GM21576 (cell line): ENCODE results near the gene GRID2.

ENCODE experiments used
- ATAC-seq: cut with Tn5 transposase; IDR thresholded peaks from one replicate; pipeline ENCODE4 v1.9.1; 2021; ENCODE audit warnings: mild to moderate bottlenecking, moderate library complexity; ENCODE audit not compliant: unreplicated experiment

Gene GRID2

DNA sequence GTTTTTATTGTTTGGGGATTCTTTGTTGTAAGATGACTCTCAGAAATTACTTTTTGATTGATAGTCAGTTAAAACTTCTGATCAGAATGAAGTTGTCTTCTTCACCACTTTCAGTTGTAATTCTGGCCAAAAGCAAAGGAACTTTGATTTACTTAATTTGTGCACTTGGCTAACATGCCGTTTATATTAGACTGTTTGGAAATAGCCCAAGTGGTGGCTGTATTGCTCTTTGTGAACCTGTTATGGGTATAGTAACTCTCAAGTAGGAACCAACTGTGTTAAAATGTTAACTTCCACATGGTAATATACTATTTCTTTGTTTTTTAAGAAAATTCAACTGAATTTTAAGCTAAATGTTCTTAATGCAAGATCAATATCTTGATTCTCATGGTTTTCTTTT, 581.9 kb downstream of the GRID2 start:
- ATAC-seq = no peak

DNA sequence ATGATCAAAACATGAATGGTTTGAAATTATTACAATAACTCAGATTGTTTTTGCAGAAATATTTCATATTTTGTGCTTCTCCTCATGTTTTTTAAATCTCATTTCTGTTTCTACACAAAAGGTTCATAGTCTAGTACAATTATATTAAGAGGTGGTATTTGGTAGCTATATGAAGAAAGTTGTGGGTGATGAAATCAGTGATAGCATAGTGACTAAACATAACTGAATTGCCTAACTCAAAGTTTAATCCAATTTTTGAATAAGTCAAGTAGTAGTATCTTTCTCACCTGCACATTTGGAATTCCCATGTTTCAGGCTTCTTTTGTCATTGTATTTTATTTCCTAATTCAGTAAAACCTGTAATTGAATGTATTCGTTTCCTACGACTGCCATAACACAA, 648.7 kb downstream of the GRID2 start:
- ATAC-seq = no peak

DNA sequence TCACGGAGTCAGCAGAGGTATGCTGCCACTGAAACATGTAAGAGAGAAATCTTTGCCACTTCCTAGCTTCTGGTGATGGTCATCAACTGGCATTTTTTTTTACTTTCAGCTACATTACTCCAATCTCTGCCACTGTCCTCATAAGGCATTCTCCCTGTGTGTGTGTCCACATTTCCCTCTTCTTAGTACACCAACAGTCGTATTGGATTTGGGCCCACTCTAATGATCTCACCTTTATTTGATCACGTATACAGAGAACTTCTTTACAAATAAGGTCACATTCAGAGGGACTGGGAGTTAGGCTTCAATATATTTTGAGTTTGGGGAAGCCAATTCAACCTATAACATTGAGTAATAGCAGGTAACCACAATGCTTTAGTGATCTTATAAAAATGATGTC, 649.1 kb downstream of the GRID2 start:
- ATAC-seq = no peak

DNA sequence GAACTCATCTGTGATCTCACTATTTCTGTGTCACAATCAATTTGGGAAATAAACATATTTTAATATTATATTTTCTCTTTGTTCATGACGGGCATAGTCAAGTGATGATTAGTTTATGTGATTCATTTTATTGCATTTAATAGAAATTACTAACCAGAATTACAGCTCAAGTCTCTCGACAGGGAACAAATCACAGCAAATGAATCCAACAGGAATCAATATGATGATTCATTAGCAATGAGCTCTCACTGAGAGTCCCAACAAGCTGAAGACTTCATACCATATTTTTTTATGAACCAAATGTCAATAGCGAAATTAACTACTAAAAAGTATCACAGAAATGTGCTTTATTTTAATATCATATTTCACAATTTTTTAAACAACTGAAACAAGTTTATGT, 649.7 kb downstream of the GRID2 start:
- ATAC-seq = no peak

DNA sequence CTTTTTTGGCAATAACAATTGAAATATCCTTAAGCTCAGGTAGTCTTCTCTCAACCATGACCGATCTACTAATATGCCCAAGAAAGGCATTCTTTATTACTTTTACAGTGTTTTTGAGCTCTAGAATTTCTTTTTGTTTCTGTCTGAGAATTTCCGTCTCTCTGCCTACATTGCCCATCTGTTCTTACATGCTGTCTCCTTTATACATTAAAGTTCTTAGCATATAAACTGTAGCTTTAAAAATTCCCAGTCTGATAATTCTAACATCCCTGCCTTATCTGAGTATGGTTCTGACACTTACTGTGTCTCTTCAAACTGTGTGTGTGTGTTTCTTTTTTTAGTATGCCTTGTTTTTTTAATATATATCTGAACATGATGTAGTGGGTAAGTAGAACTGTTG, 658.1 kb downstream of the GRID2 start:
- ATAC-seq = no peak

DNA sequence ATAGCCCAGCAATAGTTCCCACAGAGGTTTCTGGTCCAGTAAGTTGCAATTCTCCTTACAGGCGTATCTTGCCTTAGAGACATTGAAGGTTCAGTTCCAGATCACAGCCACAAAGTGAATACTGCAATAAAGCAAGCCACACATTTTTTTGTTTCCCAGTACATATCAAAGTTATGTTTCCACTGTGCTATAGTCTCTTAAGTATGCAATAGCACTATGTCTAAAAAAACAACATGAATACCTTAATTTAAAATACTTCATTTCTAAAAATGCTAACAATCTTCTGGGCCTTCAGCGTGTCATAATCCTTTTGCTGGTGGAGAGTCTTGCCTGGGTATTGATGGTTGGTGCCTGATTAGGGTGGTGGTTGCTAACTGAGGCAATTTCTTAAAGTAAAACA, 659.1 kb downstream of the GRID2 start:
- no peak for ATAC-seq

DNA sequence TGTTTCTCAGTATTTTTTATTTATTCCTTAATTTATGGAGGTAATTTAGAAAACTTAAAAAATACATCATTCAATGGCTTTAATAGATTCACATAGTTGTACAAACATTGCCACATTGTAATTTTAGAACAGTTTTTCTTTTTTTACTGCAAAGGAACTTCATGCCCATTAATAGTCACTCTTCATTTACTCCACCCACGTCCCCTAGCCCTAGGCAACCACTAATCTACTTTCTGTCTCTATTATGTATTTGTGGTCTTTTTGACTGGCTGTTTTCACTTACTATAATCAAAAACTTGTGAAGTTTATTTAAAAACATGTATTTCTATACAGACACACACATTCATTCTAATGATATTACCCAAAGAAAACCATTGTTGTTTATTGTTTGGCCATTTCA, 664.8 kb downstream of the GRID2 start:
- no peak for ATAC-seq

DNA sequence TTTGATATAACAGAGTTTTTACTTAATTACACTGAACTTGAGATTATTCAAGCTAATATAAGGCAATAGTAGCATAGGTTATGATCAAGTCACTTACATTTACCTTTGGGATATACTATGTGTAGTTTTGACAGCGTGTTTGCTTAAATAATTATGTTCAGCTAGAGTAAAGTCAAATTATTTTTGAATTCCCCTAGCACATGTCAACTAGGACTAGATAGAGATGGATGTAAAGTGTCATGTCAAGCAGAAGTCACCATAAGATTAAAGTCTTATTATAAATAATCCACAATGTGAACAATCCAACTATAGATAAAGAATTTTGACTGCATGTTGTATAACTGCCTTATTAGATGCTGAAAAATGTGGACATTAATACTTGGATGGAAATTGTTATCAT, 665.2 kb downstream of the GRID2 start:
- ATAC-seq = no peak

DNA sequence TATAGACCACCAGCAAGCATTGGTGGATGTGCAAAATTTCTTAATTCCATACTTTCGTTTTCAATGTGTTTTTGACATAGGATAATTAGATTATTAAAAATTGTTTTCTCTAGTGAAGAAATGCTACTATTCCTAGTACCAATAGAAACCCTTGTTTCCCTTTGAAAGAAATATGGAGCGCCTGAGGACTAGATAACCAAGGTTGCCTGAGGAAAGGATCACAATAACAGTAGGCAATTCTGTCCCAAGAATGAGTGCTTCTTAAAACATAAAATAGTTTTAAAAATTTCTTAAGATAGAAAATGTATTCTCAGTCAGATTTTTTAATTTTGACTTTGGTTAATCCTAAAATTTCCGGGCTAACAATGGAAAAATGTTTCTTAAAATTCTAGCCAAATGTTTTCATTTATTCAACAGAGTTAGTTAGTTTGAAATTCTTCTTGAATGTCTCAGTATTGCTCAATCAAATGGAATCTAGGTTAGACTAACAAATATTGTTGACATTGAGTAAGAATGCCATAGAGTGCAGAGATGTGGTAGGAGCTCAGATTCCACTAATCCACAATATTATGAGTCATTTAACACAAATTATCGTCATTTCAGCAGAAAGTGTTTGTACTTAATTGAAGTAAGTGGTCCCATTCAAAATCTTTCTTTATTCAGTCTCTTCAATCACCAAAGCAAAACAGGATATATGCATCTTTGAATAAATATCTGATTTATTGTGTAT, 666.0 kb downstream of the GRID2 start:
- no peak for ATAC-seq

DNA sequence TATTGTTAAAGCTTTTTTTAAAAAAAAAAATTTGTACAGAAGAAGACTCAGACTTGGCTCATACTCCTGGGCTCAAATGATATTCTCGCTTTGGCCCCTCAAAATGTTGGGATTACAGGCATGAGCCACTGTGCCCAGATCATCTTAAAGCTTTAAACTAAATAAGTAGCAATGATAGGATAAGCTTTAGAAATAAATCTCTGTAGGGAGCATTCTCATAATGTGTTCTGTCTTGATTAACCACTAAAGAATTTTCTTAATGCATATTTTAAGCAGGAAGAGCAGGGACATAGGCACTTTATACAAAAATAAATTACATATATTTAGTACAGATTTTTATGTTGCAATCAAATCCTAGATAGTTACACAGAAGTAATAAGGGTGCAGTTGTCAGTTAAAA, 667.2 kb downstream of the GRID2 start:
- no peak for ATAC-seq

DNA sequence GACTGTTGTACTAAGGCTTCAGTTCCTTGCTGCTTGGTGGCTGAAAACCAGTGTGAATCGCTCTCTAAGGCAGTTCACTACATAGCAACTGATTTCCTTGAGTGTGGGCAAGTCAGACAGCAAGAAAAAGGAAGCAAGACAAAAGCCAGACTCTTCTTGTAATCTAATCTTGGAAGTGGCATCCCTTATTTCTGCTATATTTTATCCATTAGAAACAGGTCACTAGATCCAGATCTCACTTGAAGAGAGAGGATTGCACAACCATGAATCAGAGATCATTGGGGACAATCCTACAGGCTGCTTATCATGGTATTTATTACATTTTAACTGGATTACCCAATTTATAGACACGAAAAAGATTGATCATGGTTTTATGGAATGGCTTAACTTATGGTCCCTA, 684.5 kb downstream of the GRID2 start:
- no peak for ATAC-seq

DNA sequence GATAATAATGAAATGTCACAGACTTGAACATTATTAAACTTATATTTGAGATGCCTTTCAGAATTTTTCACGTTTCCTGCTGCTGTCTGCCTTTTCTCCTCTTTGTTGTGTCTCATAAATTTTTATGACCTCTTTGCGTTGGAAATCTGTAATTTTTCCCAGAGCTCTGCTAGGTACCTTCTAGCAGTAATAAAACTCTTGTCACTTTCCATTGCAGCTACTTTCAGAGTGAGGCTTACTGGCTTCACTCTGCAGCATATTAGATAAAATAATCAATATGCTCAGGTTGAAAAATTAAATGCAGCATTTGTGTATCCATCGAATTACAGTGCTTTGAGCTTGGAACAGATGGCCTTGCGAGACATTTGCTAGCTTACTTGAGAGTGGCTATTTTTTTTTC, 689.0 kb downstream of the GRID2 start:
- ATAC-seq = no peak

DNA sequence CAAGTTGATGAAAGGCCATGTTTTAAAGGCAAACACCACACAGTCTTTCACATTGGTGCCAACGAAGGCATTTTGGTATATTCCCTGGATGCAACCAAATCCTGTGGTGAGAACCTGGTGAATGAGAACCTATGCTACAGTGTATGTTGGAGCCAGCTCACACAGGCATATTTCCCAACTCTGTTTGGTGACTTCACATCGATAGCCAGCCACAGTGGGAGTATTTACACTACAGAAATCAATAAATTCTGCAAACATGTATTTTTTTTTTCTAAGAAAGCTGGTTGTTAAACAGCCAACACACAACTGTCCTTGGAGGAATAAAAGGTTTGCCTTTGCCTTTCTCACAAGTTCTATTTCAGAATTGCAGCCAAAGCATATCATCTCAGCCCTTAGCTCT, 691.0 kb downstream of the GRID2 start:
- ATAC-seq = no peak

DNA sequence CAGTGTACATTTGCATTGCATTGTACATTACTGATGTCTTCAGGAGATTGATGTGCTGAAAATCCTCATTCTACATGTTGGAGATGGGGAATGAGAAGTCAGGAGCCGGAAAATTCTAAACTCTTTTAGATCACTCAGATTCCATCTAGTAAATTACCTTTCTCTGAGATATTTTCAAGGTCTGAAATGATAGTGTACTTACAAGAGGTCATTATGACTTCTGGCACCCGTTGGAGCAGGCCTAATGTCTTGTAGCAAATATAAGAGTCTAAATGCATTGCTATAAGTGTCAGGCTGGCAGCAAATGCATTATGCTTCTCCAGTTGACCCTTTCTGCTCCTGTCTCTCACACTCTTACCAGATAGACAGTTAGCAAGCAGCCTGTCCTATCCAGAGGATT, 692.8 kb downstream of the GRID2 start:
- ATAC-seq = no peak

DNA sequence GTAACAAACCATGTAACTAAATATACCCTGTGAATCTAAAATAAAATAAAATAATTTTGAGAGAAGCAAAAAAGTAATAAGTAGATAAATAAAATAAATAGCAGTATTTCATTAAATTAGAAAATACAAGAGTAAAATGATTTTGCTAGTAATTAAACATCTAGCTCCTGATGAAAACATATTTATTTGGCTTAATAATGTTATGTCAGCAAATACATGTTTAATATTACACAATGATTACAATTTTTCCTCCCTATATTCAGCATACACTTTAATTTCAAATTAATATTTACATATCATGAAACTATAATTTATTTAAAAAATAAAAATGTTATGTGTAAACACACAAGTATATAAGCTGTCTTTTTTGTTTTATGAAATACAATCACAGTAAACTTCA, 697.1 kb downstream of the GRID2 start:
- no peak for ATAC-seq

DNA sequence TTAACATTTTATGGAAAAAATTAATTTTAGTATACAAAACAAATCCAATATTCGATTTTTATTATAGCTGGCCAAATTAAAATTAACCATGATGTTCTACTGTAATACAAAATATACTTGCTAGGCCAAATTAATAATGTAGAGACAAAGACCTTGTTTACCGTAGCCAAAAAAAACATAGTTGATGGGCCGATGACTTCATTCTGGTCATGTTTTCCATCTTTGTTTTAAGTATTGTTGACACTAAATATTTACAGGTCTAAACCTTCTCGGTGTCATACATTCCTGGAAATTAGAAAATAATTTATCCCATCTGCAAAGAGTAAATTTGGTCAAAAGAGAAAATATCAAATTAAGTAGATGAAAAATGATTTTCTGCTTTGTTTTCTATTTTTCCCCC, 698.5 kb downstream of the GRID2 start:
- ATAC-seq = no peak

DNA sequence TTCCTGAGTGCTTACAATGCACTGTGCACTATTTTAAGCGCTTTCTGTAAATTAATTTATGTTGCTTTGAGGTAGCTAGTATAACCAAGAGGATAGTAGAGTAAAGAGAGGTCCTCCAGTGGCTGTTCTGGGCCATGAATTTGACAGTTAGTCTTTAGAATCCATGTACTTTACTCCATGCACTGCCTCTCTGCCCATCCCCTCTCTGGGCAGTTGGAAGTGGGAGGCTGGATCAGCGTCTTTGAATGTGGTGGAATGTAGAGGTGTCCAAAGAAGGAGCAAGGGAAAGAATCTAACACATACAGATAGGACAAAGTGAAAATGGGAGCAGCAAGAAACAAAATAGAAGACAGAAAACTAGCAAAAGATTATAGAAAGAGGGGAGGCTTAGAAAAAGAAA, 712.6 kb downstream of the GRID2 start:
- ATAC-seq = no peak

DNA sequence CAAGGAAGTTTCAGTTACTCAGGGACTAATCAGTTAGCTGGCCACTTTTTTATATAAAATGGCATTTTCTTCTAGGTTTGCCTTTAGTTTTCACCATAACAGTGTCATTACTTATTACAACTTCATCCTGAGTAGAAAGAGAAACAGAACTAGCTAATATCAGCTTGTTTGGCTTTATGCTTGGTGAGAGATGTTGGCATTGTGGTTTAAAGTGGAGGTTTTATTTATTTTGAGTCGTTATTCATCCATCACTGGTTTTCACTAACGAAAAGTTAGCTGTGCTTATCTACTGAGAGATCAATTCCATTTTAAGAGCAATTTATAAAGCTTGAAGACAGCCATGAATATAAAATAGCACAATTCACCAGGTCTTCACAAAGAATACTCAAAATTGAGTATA, 714.5 kb downstream of the GRID2 start:
- ATAC-seq = no peak

DNA sequence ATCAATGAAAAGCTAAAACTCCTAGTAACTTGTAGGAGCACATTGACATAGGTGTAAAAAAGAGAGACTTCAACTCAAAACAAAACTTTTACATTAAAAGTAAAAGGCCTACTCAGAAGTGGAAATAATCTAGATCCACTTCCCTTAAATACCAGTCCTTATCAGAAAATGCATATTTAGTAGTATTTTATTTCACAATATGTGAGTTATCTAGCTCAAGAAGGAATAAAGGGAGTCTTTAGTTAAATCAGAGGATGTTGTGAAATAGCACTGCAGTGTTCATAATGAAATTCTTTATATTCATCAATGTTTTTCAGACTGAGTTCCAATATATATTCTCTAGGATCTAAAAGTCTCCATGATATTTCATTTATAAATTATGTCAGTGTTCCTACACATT, 715.0 kb downstream of the GRID2 start:
- ATAC-seq = no peak

DNA sequence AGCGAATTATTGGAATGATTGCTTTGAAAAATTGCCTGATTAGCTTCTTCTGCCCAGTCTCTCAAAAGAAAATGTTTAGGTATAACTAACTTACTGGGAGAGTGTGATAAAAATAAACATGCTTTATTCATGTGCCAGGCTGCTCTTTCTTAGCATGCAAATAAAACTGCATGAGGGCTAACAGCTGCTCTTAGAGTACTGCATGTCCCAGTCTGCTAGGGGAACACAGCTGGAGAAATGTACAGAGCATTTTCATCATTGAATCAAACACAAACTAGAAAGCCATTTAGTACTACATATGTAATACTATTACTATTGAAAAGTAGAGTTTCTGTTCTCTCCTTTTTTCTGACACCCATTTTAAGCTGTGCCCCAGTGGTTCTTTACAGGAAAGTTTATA, 726.0 kb downstream of the GRID2 start:
- no peak for ATAC-seq

DNA sequence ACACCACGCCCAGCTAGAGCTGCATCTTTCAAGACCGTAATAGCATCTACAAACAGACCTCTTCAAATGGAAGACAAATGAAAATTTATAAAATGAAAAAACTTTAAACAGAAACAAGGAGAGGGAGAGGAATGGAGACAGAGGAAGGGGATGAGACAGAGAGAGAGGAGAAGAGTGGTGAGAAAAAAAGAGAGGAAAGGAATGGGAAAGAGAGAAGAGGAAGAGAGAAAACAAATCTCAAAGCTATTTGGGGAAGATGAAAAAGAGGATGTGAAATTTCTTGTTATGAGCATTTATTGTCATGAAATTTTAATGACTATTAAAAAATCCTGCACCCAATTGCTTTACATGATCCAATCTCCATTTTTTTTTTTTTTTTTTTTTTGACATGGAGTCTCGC, 726.9 kb downstream of the GRID2 start:
- ATAC-seq = no peak

DNA sequence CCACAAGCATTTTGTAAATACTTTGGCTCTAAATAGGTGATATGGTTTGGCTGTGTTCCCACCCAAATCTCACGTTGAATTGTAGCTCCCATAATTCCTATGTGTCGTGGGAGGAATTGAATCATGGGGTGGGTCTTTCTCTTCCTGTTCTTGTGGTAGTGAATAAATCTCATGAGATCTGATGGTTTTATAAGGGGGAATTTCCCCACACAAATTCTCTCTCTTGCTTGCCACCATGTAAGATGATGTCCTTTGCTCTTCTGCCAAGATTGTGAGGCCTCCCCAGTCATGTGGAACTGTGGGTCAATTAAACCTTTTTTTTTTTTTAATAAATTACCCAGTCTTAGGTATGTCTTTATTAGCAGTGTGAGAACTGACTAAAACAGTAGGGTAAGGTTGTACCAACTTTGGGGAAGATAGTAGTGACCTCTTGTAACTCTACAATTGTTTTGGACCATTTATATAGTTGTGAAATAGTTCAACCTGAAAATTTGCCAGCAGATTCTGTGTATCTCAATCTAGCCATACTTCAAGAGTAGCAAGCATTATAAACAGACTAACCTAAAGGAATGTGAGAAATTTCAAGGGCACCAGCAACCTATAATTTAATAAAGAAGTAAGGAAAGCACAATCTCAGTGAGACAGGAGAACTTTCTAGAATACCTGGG, 727.8 kb downstream of the GRID2 start:
- no peak for ATAC-seq

DNA sequence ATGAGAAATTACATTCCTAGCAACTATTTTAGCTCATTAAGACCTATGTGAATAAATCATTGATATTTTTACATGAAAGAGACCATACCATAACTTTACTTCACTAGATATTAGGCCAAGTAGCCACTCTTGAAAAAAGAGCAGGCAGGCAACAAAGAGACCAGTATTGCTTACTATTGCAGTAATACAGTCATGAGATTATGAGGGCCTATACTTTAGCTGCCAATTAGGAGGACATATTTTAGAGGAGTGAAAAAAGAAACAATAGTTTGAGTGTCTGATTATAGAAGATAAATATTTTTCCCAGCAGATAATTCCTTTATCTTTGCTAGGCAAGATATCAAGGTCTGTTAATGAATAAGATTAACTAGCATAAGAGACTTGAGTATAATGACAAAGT, 739.0 kb downstream of the GRID2 start:
- ATAC-seq = no peak
